DOHH2 (cell line): ENCODE measurements around the gene ADGRA3.

Experiments
- H3F3A ChIP-seq: fragments of 200-600 bp; sonication (generic), shearing (Covaris generic); 2 replicates; pipeline ENCODE4 v1.6.0; 2016; ENCODE audit warnings: antibody characterized with exemption, mild to moderate bottlenecking; ENCODE audit not compliant: control insufficient read depth, insufficient read depth
- H3K27ac ChIP-seq: fragments of 200-600 bp; sonication (generic); 2 replicates; pipeline ENCODE4 v1.5.1; 2014; ENCODE audit warnings: low read depth, mild to moderate bottlenecking, low read length, moderate library complexity
- H3K27me3 ChIP-seq: fragments of 200-600 bp; sonication (generic); 2 replicates; pipeline ENCODE4 v1.6.1; 2014; ENCODE audit warnings: mild to moderate bottlenecking, low read length, mixed read lengths; ENCODE audit not compliant: control insufficient read depth
- H3K36me3 ChIP-seq: fragments of 200-600 bp; sonication (generic); 2 replicates; pipeline ENCODE4 v1.6.1; 2014; ENCODE audit warnings: mild to moderate bottlenecking, low read length, moderate library complexity, mixed read lengths; ENCODE audit not compliant: control insufficient read depth
- H3K4me1 ChIP-seq: fragments of 200-600 bp; sonication (generic); 2 replicates; pipeline ENCODE4 v1.6.1; 2014; ENCODE audit warnings: mild to moderate bottlenecking, low read length, mixed read lengths; ENCODE audit not compliant: control insufficient read depth
- H3K4me2 ChIP-seq: fragments of 200-600 bp; sonication (generic); 2 replicates; pipeline ENCODE4 v1.6.0; 2014; ENCODE audit warnings: mild to moderate bottlenecking, low read length, moderate library complexity
- H3K4me3 ChIP-seq: fragments of 200-600 bp; sonication (generic); 2 replicates; pipeline ENCODE4 v1.5.1; 2014; ENCODE audit warnings: mild to moderate bottlenecking, low read length, mixed read lengths
- H3K79me2 ChIP-seq: fragments of 200-600 bp; sonication (generic); 2 replicates; pipeline ENCODE4 v1.6.1; 2014; ENCODE audit warnings: mild to moderate bottlenecking, low read length, mixed read lengths; ENCODE audit not compliant: control insufficient read depth
- H3K9me2 ChIP-seq: fragments of 200-600 bp; sonication (generic); replicated peaks from 2 replicates; pipeline ENCODE4 v1.6.1; 2014; ENCODE audit warnings: mild to moderate bottlenecking, low read length, mixed read lengths; ENCODE audit not compliant: control insufficient read depth
- H3K9me3 ChIP-seq: fragments of 200-600 bp; sonication (generic); 2 replicates; pipeline ENCODE4 v1.6.1; 2014; ENCODE audit warnings: antibody characterized with exemption, low read length, mixed read lengths; ENCODE audit not compliant: control insufficient read depth, insufficient read depth
- H4K20me1 ChIP-seq: fragments of 200-600 bp; sonication (generic); 2 replicates; pipeline ENCODE4 v1.6.0; 2014; ENCODE audit warnings: low read depth, mild to moderate bottlenecking, antibody characterized with exemption, low read length, moderate library complexity; ENCODE audit not compliant: control insufficient read depth, insufficient read depth
- CTCF ChIP-seq: fragments of 200-600 bp; sonication (generic); IDR thresholded peaks from one replicate; pipeline ENCODE4 v1.5.1; 2014; ENCODE audit warnings: antibody characterized with exemption, mild to moderate bottlenecking, low read depth, low read length; ENCODE audit not compliant: poor library complexity, severe bottlenecking
- EZH2phosphoT487 ChIP-seq: fragments of 200-600 bp; sonication (generic); IDR thresholded peaks from 2 replicates; pipeline ENCODE4 v1.6.1; 2017; ENCODE audit warnings: borderline replicate concordance, mild to moderate bottlenecking, antibody characterized with exemption, low read length, moderate library complexity, mixed read lengths

ADGRA3 gene

GRCh38 chr4:22524895-22525294 is 9.0 kb upstream of the ADGRA3 start:
- H3K79me2 ChIP-seq = no peaks in the 10 kb centered on the region
- no peaks in the 10 kb centered on the region for H3K4me1 ChIP-seq
- H3K27ac ChIP-seq = no peak overlapping the region
- no peak for TF ChIP-seq EZH2phosphoT487
- no peak for TF ChIP-seq CTCF
- H3K27me3 ChIP-seq = no peaks in the 10 kb centered on the region
- no peaks in the 10 kb centered on the region for H4K20me1 ChIP-seq
- H3K9me3 ChIP-seq = no peaks in the 10 kb centered on the region; the same call in 1 of the 2 replicates
- H3K36me3 ChIP-seq = no peaks in the 10 kb centered on the region
- no peaks in the 10 kb centered on the region for H3K9me2 ChIP-seq
- H3K4me2 ChIP-seq = no peak overlapping the region
- no peak overlapping the region for H3K4me3 ChIP-seq
- no peaks in the 10 kb centered on the region for H3F3A ChIP-seq

- Histone ChIP-seq H3K9me3 (no peaks in the 10 kb centered on the region; the same call in 1 of the 2 replicates), H3F3A (no peaks in the 10 kb centered on the region), H3K27ac (no peak overlapping the region), H4K20me1 (no peaks in the 10 kb centered on the region), H3K27me3 (no peaks in the 10 kb centered on the region), H3K4me1 (no peaks in the 10 kb centered on the region), H3K9me2 (no peaks in the 10 kb centered on the region), H3K36me3 (no peaks in the 10 kb centered on the region), H3K4me2 (no peak overlapping the region), H3K4me3 (no peak overlapping the region), H3K79me2 (no peaks in the 10 kb centered on the region)
- TF ChIP-seq CTCF (no peak), EZH2phosphoT487 (no peak)
Measured at GRCh38 chr4:22522706-22523501, 7.0 kb upstream of the ADGRA3 start.

- H3K36me3 ChIP-seq = no peaks in the 10 kb centered on the region
Measured at GRCh38 chr4:22522206-22522605, 6.3 kb upstream of the ADGRA3 start.

More at GRCh38 chr4:22522206-22522605, 6.3 kb upstream of the ADGRA3 start:
- no peaks in the 10 kb centered on the region for H3F3A ChIP-seq
- H3K9me2 ChIP-seq = no peaks in the 10 kb centered on the region
- H3K4me3 ChIP-seq = no peak overlapping the region
- H3K27ac ChIP-seq = no peak overlapping the region
- H3K4me1 ChIP-seq = no peaks in the 10 kb centered on the region
- no peaks in the 10 kb centered on the region; the same call in 1 of the 2 replicates for H3K9me3 ChIP-seq
- no peak for TF ChIP-seq EZH2phosphoT487
- no peak for TF ChIP-seq CTCF
- no peaks in the 10 kb centered on the region for H4K20me1 ChIP-seq
- no peak overlapping the region for H3K4me2 ChIP-seq
- no peaks in the 10 kb centered on the region for H3K27me3 ChIP-seq
- H3K79me2 ChIP-seq = no peaks in the 10 kb centered on the region
